ENCODE measurements around the gene HS6ST1. TPM values are rescaled to one million over a fixed set of nuclear protein-coding genes. Genes with fewer than 3 reads are reported as not detected.

Gene HS6ST1
- total RNA-seq, 1 donor from 2014 or later, result 85.5 TPM

- DNase-seq, result peak; percentile 74
Observed at GRCh38 chr2:128347701-128348539, 29.3 kb upstream of the HS6ST1 start.

DNA sequence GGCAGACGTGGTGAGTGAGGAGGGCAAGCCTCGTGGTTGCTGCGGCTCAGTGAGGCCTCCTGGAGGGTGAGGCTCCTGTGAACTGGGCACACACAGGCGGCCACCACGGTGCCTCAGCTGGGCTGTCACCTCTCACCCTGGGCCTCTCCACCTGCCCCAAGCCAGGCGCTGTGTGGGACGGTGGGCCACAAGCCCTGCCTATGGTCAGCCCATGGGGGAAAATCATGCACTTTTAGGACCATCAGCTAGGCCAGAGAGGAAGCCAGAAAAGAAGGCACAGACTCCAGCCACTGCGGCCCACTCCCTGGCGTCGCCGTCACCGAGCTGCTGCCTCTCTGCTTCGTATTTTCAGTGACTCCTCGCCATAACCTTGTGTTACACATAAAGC is 28.5 kb upstream of the HS6ST1 start:
- no peak for DNase-seq

DNA sequence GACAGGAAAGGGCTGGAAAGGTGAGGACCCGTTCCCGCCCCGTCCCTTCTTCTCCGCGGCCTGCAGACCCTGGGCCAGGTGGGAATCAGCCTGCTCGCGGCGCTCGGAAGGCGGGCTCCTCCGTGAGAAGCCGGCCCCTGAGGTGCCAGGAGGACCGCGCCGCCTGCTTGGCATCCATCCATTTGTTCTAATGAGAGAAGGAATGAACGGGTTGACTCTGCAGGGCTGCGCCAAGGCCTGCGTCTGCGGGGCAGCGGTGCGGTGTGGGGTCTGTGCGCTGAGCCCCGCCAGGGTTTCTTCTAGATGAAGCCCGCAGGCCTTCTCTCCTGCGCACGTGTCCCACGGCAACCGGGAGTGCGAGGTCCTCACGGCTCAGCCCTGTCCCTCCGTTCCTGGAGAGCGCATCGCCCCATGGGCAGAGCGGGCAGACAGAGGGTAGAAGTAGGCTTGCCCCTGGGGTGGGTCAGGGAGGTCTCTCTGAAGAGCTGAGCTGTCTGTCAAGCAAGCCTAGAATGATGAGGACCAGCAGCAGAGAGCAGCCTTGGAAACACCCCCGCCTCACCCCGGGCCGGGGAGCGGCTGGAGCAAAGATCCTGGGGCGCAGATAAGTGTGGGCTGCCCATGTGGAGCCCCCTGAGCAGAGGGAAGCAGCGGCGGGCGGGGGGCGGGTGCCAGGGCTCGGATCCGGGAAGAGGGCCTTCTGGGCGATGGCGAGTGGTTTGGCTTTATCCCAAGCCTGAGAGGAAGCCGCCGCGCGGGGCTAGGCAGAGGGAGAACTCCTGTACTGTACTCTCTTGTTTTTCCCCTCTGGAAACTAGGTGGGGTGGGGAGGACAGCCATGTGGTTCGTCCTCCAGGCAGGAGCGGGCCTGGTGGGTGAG is 27.9 kb upstream of the HS6ST1 start:
- DNase-seq, result no peak

DNA sequence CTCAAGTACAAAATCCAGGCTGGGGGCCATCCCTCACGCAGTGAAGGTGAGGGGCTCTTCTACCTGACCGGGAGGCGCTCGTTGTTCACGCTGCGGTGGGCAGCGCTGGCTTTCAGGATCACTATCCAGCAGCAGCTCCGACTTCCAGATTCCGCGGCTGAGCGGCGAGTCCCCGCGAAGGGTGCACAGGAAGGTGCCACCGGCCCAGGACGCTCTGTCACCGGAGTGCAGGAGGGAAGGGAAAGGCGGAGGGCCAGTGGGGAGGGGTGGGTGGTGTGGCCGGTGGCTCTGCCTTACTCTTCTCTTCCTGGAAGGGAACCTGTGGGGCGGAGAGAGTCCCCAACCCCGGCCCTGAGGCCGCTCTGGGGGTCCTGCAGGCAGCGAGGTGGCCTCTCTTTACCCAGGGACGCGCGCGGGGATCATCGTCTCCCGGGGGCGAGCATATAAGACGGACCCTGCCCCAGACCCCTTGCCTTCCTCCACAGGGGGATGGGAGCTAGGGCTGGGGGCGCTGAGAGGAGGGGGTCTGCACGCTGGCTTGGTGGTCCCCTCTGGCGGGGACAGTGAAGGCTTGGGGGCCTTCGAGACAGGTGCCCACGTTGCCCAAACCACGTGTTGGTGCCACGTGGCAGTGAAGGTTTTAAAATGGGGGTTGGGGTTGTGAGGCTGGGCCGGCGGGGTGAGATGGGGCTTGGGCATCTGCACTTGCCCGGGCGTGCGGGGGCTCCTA is 26.9 kb upstream of the HS6ST1 start:
- DNase-seq, result no peak

GRCh38 chr2:128344101-128344500 is 25.4 kb upstream of the HS6ST1 start:
- DNase-seq, result no peak

DNA sequence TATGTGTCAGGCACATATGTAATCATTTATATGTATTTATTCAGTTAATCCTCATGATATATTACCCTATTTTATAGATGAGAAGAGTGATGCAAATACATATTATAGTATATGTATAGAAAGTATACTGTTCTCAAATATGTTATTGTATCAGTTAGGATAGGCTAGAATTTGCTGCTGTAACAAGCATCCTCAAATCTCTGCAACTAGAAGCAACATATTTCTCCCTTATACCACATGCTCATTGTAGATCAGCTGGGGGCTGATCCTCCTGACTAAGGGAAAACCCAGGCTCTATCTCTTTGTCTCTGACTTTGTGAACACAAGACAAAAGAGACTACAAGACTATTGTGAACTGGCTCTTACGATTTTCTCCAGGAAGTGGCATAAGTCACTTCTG is 24.8 kb upstream of the HS6ST1 start:
- no peak for DNase-seq

- DNase-seq, result no peak
Observed at GRCh38 chr2:128342550-128342949, 23.9 kb upstream of the HS6ST1 start.

DNA sequence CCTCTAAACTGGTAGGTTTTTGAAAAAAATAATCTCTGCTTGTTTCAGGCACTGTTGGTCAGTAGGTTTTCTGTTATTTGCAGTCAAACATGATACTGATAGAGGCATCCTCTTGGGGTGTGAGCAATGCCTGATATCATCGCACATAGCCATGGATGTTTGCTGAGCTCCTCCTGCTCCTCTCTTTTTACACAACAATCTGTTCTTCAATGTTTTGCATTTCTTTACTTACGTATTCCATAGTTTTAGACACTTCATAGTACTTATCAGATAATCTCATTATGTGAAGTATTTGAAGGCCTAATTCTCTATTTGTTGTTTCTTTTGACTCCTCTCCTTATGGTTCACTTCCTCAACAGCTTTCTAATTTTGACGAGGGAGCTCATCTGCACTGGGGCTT is 23.0 kb upstream of the HS6ST1 start:
- DNase-seq, result no peak

DNA sequence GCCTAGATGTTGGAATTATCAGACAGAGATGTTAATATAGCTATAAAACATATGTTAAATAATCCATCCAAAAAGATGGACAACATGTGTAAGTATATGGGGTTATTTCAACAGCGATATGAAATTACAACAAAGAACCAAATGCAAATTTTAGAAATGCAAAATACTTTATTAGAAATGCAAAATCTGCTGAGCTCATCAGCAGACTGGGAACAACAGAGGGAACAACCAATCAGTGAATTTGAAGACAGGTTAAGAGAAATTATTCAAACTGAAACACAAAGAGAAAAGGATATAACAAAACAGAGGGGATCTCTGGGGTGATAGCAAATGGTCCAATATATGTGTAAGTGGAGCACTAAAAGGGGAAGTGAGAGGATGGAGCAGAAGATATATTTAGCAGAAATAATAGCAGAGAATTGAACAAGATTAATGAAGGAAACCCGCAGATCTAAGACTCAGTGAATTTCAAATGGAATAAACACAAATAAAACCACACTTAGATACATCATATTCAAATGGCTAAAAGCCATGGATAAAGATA is 13.5 kb upstream of the HS6ST1 start:
- DNase-seq, result no peak

DNA sequence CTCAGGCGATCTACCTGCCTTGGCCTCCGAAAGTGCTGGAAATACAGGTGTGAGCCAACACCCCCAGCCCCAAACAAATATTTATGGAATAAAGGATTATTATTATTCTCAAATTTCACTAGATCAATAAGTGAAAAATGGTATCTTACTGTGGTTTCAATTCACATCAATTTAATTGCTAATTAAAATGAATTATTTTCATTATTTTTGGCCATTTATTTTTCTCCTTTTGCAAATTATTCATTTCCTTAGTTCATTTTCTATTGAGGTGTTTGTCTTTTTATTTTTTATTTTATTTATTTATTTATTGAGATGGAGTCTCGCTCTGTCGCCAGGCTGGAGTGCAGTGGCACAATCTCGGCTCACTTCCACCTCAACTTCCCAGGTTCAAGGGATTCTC is 11.9 kb upstream of the HS6ST1 start:
- no peak for DNase-seq

- DNase-seq, result no peak
Observed at GRCh38 chr2:128329607-128330006, 10.9 kb upstream of the HS6ST1 start.

- DNase-seq, result no peak
Observed at GRCh38 chr2:128327180-128327964, 8.7 kb upstream of the HS6ST1 start.

GRCh38 chr2:128326346-128326745 is 7.7 kb upstream of the HS6ST1 start:
- DNase-seq, result no peak

GRCh38 chr2:128325611-128326181 is 7.0 kb upstream of the HS6ST1 start:
- DNase-seq, result no peak

GRCh38 chr2:128324897-128325410 is 6.3 kb upstream of the HS6ST1 start:
- no peak for DNase-seq

GRCh38 chr2:128324008-128324896 is 5.6 kb upstream of the HS6ST1 start:
- DNase-seq, result no peak

- DNase-seq, result no peak
Observed at GRCh38 chr2:128323555-128323931, 4.9 kb upstream of the HS6ST1 start.

GRCh38 chr2:128322715-128323554 is 4.3 kb upstream of the HS6ST1 start:
- no peak for DNase-seq

Data from occipital lobe (tissue), 2 donors.